Spleen (tissue), 11 donors: ENCODE measurements around the gene DCLK2. TPM values are rescaled to one million over a fixed set of nuclear protein-coding genes. Genes with fewer than 3 reads are reported as not detected.
"Not testable (repeated sequence)": the region's sequence is repeated elsewhere in the genome, so short reads cannot be mapped to it uniquely, and the experiment has no call there.

Experiments used
- DNase-seq: peaks from one replicate; pipeline ENCODE4 v3.0.0-alpha.2; 2020
- H3K27ac ChIP-seq, 8 donors: fragments of 200-600 bp; sonication (generic) in 7 of 8; 1 replicate in 4 of 8; 2 replicates in 4 of 8; pipeline versions ENCODE4 v1.5.0 to v1.8.0; 2016 to 2021; ENCODE audit warnings: inconsistent platforms in 4 of 8, mild to moderate bottlenecking in 4 of 8, moderate library complexity in 1 of 8
- H3K27me3 ChIP-seq, 7 donors: fragments of 200-600 bp; sonication (generic) in 6 of 7; replicated peaks in 1 of 7; 1 replicate in 4 of 7; 2 replicates in 3 of 7; pipeline versions ENCODE4 v1.5.0 to v1.8.0; 2016 to 2021; ENCODE audit warnings: inconsistent platforms in 3 of 7, mild to moderate bottlenecking in 1 of 7
- H3K36me3 ChIP-seq, 6 donors: fragments of 200-600 bp; sonication (generic) in 5 of 6; 1 replicate in 4 of 6; 2 replicates in 2 of 6; pipeline versions ENCODE4 v1.5.0 to v1.8.0; 2016 to 2021; ENCODE audit warnings: inconsistent platforms in 2 of 6
- H3K4me1 ChIP-seq, 6 donors: fragments of 200-600 bp; sonication (generic) in 5 of 6; 1 replicate in 3 of 6; 2 replicates in 3 of 6; pipeline versions ENCODE4 v1.5.0 to v1.8.0; 2016 to 2021; ENCODE audit warnings: inconsistent platforms in 3 of 6
- H3K4me3 ChIP-seq, 8 donors: fragments of 200-600 bp; sonication (generic) in 7 of 8; 1 replicate in 4 of 8; 2 replicates in 4 of 8; pipeline versions ENCODE4 v1.5.0 to v1.8.0; 2016 to 2021; ENCODE audit warnings: inconsistent platforms in 4 of 8, mild to moderate bottlenecking in 4 of 8, moderate library complexity in 2 of 8
- H3K9me3 ChIP-seq, 8 donors: fragments of 200-600 bp; sonication (generic) in 7 of 8; 1 replicate in 4 of 8; 2 replicates in 4 of 8; pipeline versions ENCODE4 v1.5.0 to v1.8.0; 2016 to 2021; ENCODE audit warnings: inconsistent platforms in 4 of 8
- CTCF ChIP-seq, 11 experiments: fragments of 200-600 bp in 7 of 11; fragments of 450-650 bp in 4 of 11; sonication (generic) in 4 of 11; IDR thresholded peaks in 8 of 11; conservative IDR thresholded peaks in 3 of 11; 1 replicate in 7 of 11; 2 replicates in 4 of 11; pipeline versions ENCODE4 v1.4.0 to v1.8.0; 2016 to 2021; ENCODE audit warnings: antibody characterized with exemption in 11 of 11, inconsistent platforms in 4 of 11, mild to moderate bottlenecking in 1 of 11
- POLR2A ChIP-seq, 3 donors: fragments of 450-650 bp; IDR thresholded peaks; one replicate each; pipeline ENCODE4 v1.5.1; 2017; ENCODE audit warnings: antibody characterized with exemption in 3 of 3, mild to moderate bottlenecking in 1 of 3
- POLR2AphosphoS5 ChIP-seq, 3 donors: sonication (generic); formaldehyde crosslinking; IDR thresholded peaks; one replicate each; pipeline ENCODE4 v1.5.1; 2017; ENCODE audit warnings: antibody characterized with exemption in 3 of 3
- WGBS, 5 donors: extraction: QIAGEN DNeasy Blood & Tissue Kit in 3 of 5; methylation state at CpG; one replicate each; pipeline versions ENCODE4 v1.1.5 to v1.1.7; 2013 to 2018; 5-methylcytosine and 5-hydroxymethylcytosine counted together
- intact Hi-C: fragments of 100-400 bp; cut with DNase I; formaldehyde crosslinking; loops from one replicate; pipeline ENCODE4 v1.15.0; 2023; ENCODE audit warnings: low total_unique reads
- polyA plus RNA-seq, 3 donors: library from polyadenylated mRNA; stranded (reverse); fragments of 200-250 nt; gene quantifications; one replicate each; pipeline ENCODE4 v1.2.1, GENCODE V29; 2013
- total RNA-seq, 7 donors: library from RNA; depleted of rRNA in 3 of 7; stranded (reverse); fragments of >200 nt in 3 of 7; fragmentation: NEBNext Ultra II Directional in 4 of 7; extraction: Animal tissue kit (Norgen Biotek cat#: 25700) in 4 of 7; gene quantifications; one replicate each; pipeline versions ENCODE4 v1.1.0 to v1.2.1, GENCODE V29; 2016 to 2021
- donor health status: healthy with polysubstance abuse.
- donor health status: DM: no; HTN: no; CAD: no; lungs with moderate emphysema.
- donor health status: DM: no; HTN: no; CAD: no.
- donor health status: Bipolar disorder and iron deficiency.
- donor health status: healthy.
- donor health status: DM: no; HTN: no; CAD: no.
- donor health status: DM: yes; HTN: yes; CAD: no.

Gene DCLK2
- total and polyA plus RNA-seq, 10 donors: 0.53 to 6.1 (median 3.9) TPM

GRCh38 chr4:150182794-150183193 lies 104.5 kb downstream of the DCLK2 start:
- DNase-seq: no peak
- H3K36me3 ChIP-seq: no peaks in the 10 kb centered on the region
- H3K27me3 ChIP-seq: no peaks in the 10 kb centered on the region
- no peak overlapping the region for H3K27ac ChIP-seq
- H3K4me1 ChIP-seq: no peaks in the 10 kb centered on the region
- 84 to 93% (median 88%) methylated on average over 2 of the region's 2 CpGs for WGBS, 5 donors
- H3K4me3 ChIP-seq: no peak overlapping the region
- no peaks in the 10 kb centered on the region for H3K9me3 ChIP-seq
- intact Hi-C loops: no loop called here
- TF ChIP-seq POLR2AphosphoS5 (IDR thresholded peaks at IDR 0.05) (no peak), POLR2A (IDR thresholded peaks at IDR 0.05) (no peak), CTCF (IDR thresholded peaks at IDR 0.05 in 8 of 11, conservative IDR thresholded peaks at IDR 0.05 in 3 of 11) (no peak)

DNA sequence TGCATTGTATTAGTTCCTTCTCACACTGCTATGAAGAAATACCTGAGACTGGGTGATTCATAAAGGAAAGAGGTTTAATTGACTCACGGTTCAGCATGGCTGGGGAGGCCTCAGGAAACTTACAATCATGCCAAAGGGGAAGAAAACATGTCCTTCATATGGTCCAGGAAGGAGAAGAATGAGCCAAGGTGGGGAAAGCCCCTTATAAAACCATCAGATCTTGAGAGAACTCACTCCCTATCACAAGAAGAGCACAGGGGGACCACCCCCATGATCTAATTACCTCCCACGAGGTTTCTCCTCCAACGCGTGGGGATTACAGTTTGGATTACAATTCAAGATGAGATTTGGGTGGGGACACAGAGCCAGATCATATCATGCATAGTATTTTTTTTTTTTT lies 106.8 kb downstream of the DCLK2 start:
- WGBS, 5 donors: 80 to 88% (median 87%) methylated on average over 4 of the region's 4 CpGs

GRCh38 chr4:150192986-150193385 lies 114.7 kb downstream of the DCLK2 start:
- WGBS, 5 donors: 79 to 87% (median 85%) methylated on average over 3 of the region's 3 CpGs
- Histone ChIP-seq H3K4me1 (no peaks in the 10 kb centered on the region), H3K36me3 (no peaks in the 10 kb centered on the region), H3K27me3 (no peaks in the 10 kb centered on the region), H3K9me3 (no peaks in the 10 kb centered on the region), H3K27ac (no peak overlapping the region), H3K4me3 (no peak overlapping the region)
- intact Hi-C loops: no loop called here
- DNase-seq: no peak
- no peak for TF ChIP-seq POLR2A (IDR thresholded peaks at IDR 0.05)

More for the DNA sequence above, 106.8 kb downstream of the DCLK2 start:
- DNase-seq, H3K9me3 ChIP-seq, H3K4me1 ChIP-seq, H3K27me3 ChIP-seq, H3K36me3 ChIP-seq, intact Hi-C loops, H3K27ac ChIP-seq, H3K4me3 ChIP-seq: not testable (repeated sequence)

GRCh38 chr4:150197256-150197655 lies 119.0 kb downstream of the DCLK2 start:
- DNase-seq, H3K4me1 ChIP-seq, H3K27me3 ChIP-seq, H3K9me3 ChIP-seq, H3K36me3 ChIP-seq, H3K27ac ChIP-seq, intact Hi-C loops, H3K4me3 ChIP-seq: not testable (repeated sequence)
- WGBS, 5 donors: 81 to 97% (median 93%) methylated on average over 4 of the region's 4 CpGs

DNA sequence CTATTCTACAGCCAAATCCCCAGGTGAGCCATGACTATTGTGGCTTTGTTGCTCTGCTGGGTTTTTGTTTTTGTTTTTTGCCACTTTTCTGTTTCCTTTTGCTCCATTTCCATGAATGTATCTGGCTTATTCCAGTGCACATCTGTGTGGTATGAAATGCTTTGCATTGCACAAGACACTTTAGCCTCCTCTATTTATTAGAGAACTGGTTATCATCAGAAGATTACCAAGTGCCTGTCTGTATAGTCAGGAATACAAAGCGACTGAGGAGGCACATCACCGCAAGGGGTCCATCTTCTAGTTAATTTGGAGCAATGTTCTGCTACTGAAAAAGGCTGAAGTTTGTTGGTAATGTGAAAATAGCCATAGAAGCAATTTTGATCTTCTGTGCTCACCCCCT lies 120.8 kb downstream of the DCLK2 start:
- no peaks in the 10 kb centered on the region for H3K27me3 ChIP-seq
- WGBS, 5 donors: 96 to 100% (median 98%) methylated on average over 2 of the region's 2 CpGs
- no peaks in the 10 kb centered on the region for H3K9me3 ChIP-seq
- TF ChIP-seq CTCF (IDR thresholded peaks at IDR 0.05 in 8 of 11, conservative IDR thresholded peaks at IDR 0.05 in 3 of 11) (no peak), POLR2A (IDR thresholded peaks at IDR 0.05) (no peak), POLR2AphosphoS5 (IDR thresholded peaks at IDR 0.05) (no peak)
- H3K4me1 ChIP-seq: no peaks in the 10 kb centered on the region
- H3K36me3 ChIP-seq: no peaks in the 10 kb centered on the region
- intact Hi-C loops: no loop called here
- no peak for DNase-seq
- H3K4me3 ChIP-seq: no peak overlapping the region
- no peak overlapping the region for H3K27ac ChIP-seq

GRCh38 chr4:150205016-150205415 lies 126.8 kb downstream of the DCLK2 start:
- no peaks in the 10 kb centered on the region for H3K4me1 ChIP-seq
- no peaks in the 10 kb centered on the region for H3K27me3 ChIP-seq
- TF ChIP-seq POLR2AphosphoS5 (IDR thresholded peaks at IDR 0.05) (no peak), POLR2A (IDR thresholded peaks at IDR 0.05) (no peak), CTCF (IDR thresholded peaks at IDR 0.05 in 8 of 11, conservative IDR thresholded peaks at IDR 0.05 in 3 of 11) (no peak)
- WGBS, 5 donors: 57 to 85% (median 75%) methylated on average over 1 of the region's 1 CpG
- intact Hi-C loops: no loop called here
- no peaks in the 10 kb centered on the region for H3K36me3 ChIP-seq
- H3K4me3 ChIP-seq: no peak overlapping the region
- H3K9me3 ChIP-seq: no peaks in the 10 kb centered on the region
- H3K27ac ChIP-seq: no peak overlapping the region
- no peak for DNase-seq
